GM12891 (cell line): Measurements from ENCODE around the gene MYMK.

Source experiments
- POLR2A ChIP-seq: IDR thresholded peaks from 2 replicates; pipeline ENCODE4 v1.6.1; 2011; ENCODE audit warnings: low read depth, low read length, control low read depth
- POLR2AphosphoS5 ChIP-seq: IDR thresholded peaks from 2 replicates; pipeline ENCODE4 v1.6.1; 2011; ENCODE audit warnings: low read depth, low read length, control low read depth

GRCh38 chr9:133533857-133534256, 9.1 kb upstream of the MYMK start:
- TF ChIP-seq POLR2A (no peak), POLR2AphosphoS5 (no peak)
